Measurements from ENCODE around the gene BLVRB. TPM values are rescaled to one million over a fixed set of nuclear protein-coding genes. Genes with fewer than 3 reads are reported as not detected.

The BLVRB gene
- total and polyA plus RNA-seq, 9 of the 15 experiments (the other 6 are each of a cell fraction or from before 2014, with no cell fraction given), result 81.1 to 749 (median 331) TPM

DNA sequence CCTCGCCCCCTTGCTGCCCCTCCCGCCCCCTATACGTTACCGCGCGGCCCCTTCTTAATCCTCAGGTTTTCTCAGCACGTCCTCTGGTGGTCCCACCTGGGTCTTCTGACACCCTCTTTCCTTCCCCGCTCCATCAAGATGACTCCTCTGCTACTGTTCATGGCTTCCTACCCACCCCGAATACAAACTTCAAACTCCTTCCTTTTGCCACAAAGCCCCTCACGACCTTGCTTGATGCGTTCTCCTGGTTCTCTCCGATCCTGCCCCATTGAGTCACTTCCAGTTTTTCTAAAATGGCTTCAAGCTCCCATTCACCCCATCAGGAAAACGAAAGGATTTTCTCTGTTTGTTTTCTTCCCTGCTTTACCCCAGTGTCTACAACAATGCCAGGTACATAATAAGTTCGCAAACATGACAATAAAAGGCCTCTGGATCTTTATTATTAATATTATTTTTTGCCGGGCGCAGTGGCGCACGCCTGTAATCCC lies 20.7 kb downstream of the BLVRB start (continued):
- peak; percentile 5 for TF ChIP-seq RBBP5 (IDR thresholded peaks at IDR 0.05; ENCODE audit: borderline replicate concordance, insufficient read depth, low read length, poor library complexity, severe bottlenecking)
- TF ChIP-seq HNRNPK (IDR thresholded peaks at IDR 0.05; ENCODE audit: low read depth, low read length, poor library complexity, severe bottlenecking), result no peak
- TF ChIP-seq, protein P1, sequence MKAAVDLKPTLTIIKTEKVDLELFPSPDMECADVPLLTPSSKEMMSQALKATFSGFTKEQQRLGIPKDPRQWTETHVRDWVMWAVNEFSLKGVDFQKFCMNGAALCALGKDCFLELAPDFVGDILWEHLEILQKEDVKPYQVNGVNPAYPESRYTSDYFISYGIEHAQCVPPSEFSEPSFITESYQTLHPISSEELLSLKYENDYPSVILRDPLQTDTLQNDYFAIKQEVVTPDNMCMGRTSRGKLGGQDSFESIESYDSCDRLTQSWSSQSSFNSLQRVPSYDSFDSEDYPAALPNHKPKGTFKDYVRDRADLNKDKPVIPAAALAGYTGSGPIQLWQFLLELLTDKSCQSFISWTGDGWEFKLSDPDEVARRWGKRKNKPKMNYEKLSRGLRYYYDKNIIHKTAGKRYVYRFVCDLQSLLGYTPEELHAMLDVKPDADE (conservative IDR thresholded peaks at IDR 0.05; ENCODE audit: control insufficient read depth, low read depth, low read length), result 0 out of 2 replicates have a peak, but pooled peaks have one; percentile 7
- TF ChIP-seq, protein P2, sequence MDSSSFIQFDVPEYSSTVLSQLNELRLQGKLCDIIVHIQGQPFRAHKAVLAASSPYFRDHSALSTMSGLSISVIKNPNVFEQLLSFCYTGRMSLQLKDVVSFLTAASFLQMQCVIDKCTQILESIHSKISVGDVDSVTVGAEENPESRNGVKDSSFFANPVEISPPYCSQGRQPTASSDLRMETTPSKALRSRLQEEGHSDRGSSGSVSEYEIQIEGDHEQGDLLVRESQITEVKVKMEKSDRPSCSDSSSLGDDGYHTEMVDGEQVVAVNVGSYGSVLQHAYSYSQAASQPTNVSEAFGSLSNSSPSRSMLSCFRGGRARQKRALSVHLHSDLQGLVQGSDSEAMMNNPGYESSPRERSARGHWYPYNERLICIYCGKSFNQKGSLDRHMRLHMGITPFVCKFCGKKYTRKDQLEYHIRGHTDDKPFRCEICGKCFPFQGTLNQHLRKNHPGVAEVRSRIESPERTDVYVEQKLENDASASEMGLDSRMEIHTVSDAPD (CRISPR knock-in tag; IDR thresholded peaks at IDR 0.05), result 0 out of 2 replicates have a peak, but pooled peaks have one; percentile 19
- no peak for TF ChIP-seq XRCC4 (IDR thresholded peaks at IDR 0.05; ENCODE audit: extremely low read depth, insufficient read depth, insufficient read length)
- no peak for TF ChIP-seq HDAC6 (IDR thresholded peaks at IDR 0.05; ENCODE audit: low read depth, low read length)
- TF ChIP-seq, protein P3, sequence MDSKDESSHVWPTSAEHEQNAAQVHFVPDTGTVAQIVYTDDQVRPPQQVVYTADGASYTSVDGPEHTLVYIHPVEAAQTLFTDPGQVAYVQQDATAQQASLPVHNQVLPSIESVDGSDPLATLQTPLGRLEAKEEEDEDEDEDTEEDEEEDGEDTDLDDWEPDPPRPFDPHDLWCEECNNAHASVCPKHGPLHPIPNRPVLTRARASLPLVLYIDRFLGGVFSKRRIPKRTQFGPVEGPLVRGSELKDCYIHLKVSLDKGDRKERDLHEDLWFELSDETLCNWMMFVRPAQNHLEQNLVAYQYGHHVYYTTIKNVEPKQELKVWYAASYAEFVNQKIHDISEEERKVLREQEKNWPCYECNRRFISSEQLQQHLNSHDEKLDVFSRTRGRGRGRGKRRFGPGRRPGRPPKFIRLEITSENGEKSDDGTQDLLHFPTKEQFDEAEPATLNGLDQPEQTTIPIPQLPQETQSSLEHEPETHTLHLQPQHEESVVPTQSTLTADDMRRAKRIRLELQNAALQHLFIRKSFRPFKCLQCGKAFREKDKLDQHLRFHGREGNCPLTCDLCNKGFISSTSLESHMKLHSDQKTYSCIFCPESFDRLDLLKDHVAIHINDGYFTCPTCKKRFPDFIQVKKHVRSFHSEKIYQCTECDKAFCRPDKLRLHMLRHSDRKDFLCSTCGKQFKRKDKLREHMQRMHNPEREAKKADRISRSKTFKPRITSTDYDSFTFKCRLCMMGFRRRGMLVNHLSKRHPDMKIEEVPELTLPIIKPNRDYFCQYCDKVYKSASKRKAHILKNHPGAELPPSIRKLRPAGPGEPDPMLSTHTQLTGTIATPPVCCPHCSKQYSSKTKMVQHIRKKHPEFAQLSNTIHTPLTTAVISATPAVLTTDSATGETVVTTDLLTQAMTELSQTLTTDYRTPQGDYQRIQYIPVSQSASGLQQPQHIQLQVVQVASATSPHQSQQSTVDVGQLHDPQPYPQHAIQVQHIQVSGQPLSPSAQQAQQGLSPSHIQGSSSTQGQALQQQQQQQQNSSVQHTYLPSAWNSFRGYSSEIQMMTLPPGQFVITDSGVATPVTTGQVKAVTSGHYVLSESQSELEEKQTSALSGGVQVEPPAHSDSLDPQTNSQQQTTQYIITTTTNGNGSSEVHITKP (IDR thresholded peaks at IDR 0.05; ENCODE audit: partially characterized antibody), result no peak
- no peak for TF ChIP-seq RBFOX2 (IDR thresholded peaks at IDR 0.05; ENCODE audit: low read depth, low read length)
- TF ChIP-seq, protein P4, sequence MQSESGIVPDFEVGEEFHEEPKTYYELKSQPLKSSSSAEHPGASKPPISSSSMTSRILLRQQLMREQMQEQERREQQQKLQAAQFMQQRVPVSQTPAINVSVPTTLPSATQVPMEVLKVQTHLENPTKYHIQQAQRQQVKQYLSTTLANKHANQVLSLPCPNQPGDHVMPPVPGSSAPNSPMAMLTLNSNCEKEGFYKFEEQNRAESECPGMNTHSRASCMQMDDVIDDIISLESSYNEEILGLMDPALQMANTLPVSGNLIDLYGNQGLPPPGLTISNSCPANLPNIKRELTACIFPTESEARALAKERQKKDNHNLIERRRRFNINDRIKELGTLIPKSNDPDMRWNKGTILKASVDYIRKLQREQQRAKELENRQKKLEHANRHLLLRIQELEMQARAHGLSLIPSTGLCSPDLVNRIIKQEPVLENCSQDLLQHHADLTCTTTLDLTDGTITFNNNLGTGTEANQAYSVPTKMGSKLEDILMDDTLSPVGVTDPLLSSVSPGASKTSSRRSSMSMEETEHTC (IDR thresholded peaks at IDR 0.05), result no peak
- no peak for TF ChIP-seq ZNF764 (CRISPR knock-in tag; IDR thresholded peaks at IDR 0.05; ENCODE audit: low read depth)
- TF ChIP-seq, protein P5, sequence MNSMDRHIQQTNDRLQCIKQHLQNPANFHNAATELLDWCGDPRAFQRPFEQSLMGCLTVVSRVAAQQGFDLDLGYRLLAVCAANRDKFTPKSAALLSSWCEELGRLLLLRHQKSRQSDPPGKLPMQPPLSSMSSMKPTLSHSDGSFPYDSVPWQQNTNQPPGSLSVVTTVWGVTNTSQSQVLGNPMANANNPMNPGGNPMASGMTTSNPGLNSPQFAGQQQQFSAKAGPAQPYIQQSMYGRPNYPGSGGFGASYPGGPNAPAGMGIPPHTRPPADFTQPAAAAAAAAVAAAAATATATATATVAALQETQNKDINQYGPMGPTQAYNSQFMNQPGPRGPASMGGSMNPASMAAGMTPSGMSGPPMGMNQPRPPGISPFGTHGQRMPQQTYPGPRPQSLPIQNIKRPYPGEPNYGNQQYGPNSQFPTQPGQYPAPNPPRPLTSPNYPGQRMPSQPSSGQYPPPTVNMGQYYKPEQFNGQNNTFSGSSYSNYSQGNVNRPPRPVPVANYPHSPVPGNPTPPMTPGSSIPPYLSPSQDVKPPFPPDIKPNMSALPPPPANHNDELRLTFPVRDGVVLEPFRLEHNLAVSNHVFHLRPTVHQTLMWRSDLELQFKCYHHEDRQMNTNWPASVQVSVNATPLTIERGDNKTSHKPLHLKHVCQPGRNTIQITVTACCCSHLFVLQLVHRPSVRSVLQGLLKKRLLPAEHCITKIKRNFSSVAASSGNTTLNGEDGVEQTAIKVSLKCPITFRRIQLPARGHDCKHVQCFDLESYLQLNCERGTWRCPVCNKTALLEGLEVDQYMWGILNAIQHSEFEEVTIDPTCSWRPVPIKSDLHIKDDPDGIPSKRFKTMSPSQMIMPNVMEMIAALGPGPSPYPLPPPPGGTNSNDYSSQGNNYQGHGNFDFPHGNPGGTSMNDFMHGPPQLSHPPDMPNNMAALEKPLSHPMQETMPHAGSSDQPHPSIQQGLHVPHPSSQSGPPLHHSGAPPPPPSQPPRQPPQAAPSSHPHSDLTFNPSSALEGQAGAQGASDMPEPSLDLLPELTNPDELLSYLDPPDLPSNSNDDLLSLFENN (IDR thresholded peaks at IDR 0.05; ENCODE audit: low read depth in 2 of 2, low read length in 2 of 2), result no peak
- TF ChIP-seq HMGN3 (IDR thresholded peaks at IDR 0.05; ENCODE audit: borderline replicate concordance, extremely low read depth, insufficient read length, low read depth, low read length), result no peak
- TF ChIP-seq BRF1 (IDR thresholded peaks at IDR 0.05; ENCODE audit: borderline replicate concordance, extremely low read depth, insufficient read length), result no peak
- TF ChIP-seq ZNF551 (CRISPR knock-in tag; IDR thresholded peaks at IDR 0.05), result no peak

Measured in K562 (cell line).